HCT116 (cell line): Measurements from ENCODE around the gene CLSTN1. TPM values are rescaled to one million over a fixed set of nuclear protein-coding genes. Genes with fewer than 3 reads are reported as not detected.

ENCODE experiments used
- ATAC-seq: fragments of 200-7000 bp; cut with Tn5 transposase; 2 replicates; pipeline ENCODE4 v1.9.1; 2020; ENCODE audit warnings: mild to moderate bottlenecking, moderate library complexity
- BruUV-seq: library from RNA; stranded (reverse); fragments of 400-500 nt; replicated peaks from 2 replicates; lab custom pipeline; 2021; lab: Mats Ljungman, UMichigan
- CTCF ChIA-PET: fragments of 300-600 bp; sonication (Branson Sonifier 250); formaldehyde crosslinking; loops from one replicate; lab custom pipeline; 2021; ENCODE audit warnings: antibody characterized with exemption; lab: Charles Lee
- POLR2A ChIA-PET: fragments of 300-600, 350-600 bp; sonication (Branson Sonifier 250); formaldehyde crosslinking; loops from one replicate; lab custom pipeline; 2021; ENCODE audit warnings: antibody characterized with exemption; lab: Charles Lee
- RAD21 ChIA-PET, 2 experiments: fragments of 300-600 bp; sonication (Branson Sonifier 250); formaldehyde crosslinking; loops; one replicate each; lab custom pipeline; 2023; ENCODE audit warnings: low total read pairs in 2 of 2; ENCODE audit not compliant: uncharacterized antibody in 2 of 2, unreplicated experiment in 2 of 2, low non-redundant PET in 1 of 2; lab: Charles Lee
- DNase-seq: peaks from one replicate; pipeline ENCODE4 v3.0.0-alpha.2; 2010; ENCODE audit warnings: low read depth, low spot score
- H2AFZ ChIP-seq: fragments of 200-600 bp; shearing (Covaris generic), sonication (generic); 2 replicates; pipeline ENCODE4 v1.6.1; 2017; ENCODE audit warnings: low read depth, mixed run types, mixed read lengths, antibody characterized with exemption, low read length; ENCODE audit not compliant: poor library complexity, severe bottlenecking
- H3K27ac ChIP-seq: 2 replicates; pipeline ENCODE4 v1.5.1; 2012; ENCODE audit warnings: low read depth, low read length
- H3K27me3 ChIP-seq: fragments of 200-600 bp; sonication (generic); 2 replicates; pipeline ENCODE4 v1.6.1; 2016; ENCODE audit warnings: mixed run types, low read length, mixed read lengths; ENCODE audit not compliant: insufficient read depth
- H3K36me3 ChIP-seq, 2 experiments: fragments of 200-500 bp in 1 of 2; fragments of 200-600 bp in 1 of 2; sonication (Bioruptor generic) in 1 of 2; sonication (generic) in 1 of 2; 2 replicates each; pipeline versions ENCODE4 v1.5.1 to v1.6.1; 2014 to 2016; ENCODE audit warnings: low read length in 2 of 2, inconsistent platforms in 1 of 2, mixed read lengths in 1 of 2, mixed run types in 1 of 2; ENCODE audit not compliant: insufficient read depth in 2 of 2, control insufficient read depth in 1 of 2
- H3K4me1 ChIP-seq, 2 experiments: fragments of 200-600 bp in 1 of 2; sonication (generic) in 1 of 2; 2 replicates each; pipeline versions ENCODE4 v1.5.1 to v1.6.1; 2012 to 2017; ENCODE audit warnings: low read length in 2 of 2, inconsistent platforms in 1 of 2, mild to moderate bottlenecking in 1 of 2, mixed read lengths in 1 of 2, mixed run types in 1 of 2, moderate library complexity in 1 of 2; ENCODE audit not compliant: insufficient read depth in 2 of 2, control insufficient read depth in 1 of 2
- H3K4me2 ChIP-seq: fragments of 200-600 bp; sonication (generic); 2 replicates; pipeline ENCODE4 v1.6.1; 2017; ENCODE audit warnings: mixed run types, low read length, mixed read lengths
- H3K4me3 ChIP-seq, 2 experiments: fragments of 200-600 bp in 1 of 2; sonication (generic) in 1 of 2; replicated peaks in 1 of 2; 2 replicates each; pipeline ENCODE4 v1.5.1; 2011 to 2016; ENCODE audit warnings: low read length in 2 of 2, control low read depth in 1 of 2, low read depth in 1 of 2, mild to moderate bottlenecking in 1 of 2, mixed read lengths in 1 of 2, mixed run types in 1 of 2
- H3K79me2 ChIP-seq: fragments of 200-600 bp; sonication (generic); 2 replicates; pipeline ENCODE4 v1.6.1; 2017; ENCODE audit warnings: mild to moderate bottlenecking, mixed run types, low read length, moderate library complexity, mixed read lengths; ENCODE audit not compliant: insufficient read depth
- H3K9ac ChIP-seq: fragments of 200-600 bp; sonication (generic); 2 replicates; pipeline ENCODE4 v1.6.1; 2016; ENCODE audit warnings: low read length, mixed read lengths
- H3K9me2 ChIP-seq: fragments of 200-600 bp; sonication (generic), shearing (Covaris generic); 2 replicates; pipeline ENCODE4 v1.6.1; 2017; ENCODE audit warnings: mixed run types, mild to moderate bottlenecking, moderate library complexity; ENCODE audit not compliant: insufficient read depth
- H3K9me3 ChIP-seq, 2 experiments: fragments of 200-500 bp in 1 of 2; fragments of 200-600 bp in 1 of 2; sonication (Bioruptor generic) in 1 of 2; sonication (generic) in 1 of 2; 2 replicates each; pipeline ENCODE4 v1.6.1; 2014 to 2017; ENCODE audit warnings: low read length in 2 of 2, mixed read lengths in 2 of 2, inconsistent platforms in 1 of 2, low read depth in 1 of 2, mild to moderate bottlenecking in 1 of 2, mixed run types in 1 of 2, moderate library complexity in 1 of 2; ENCODE audit not compliant: control insufficient read depth in 1 of 2, insufficient read depth in 1 of 2
- H4K20me1 ChIP-seq: fragments of 200-600 bp; sonication (generic), shearing (Covaris generic); 2 replicates; pipeline ENCODE4 v1.6.1; 2017; ENCODE audit warnings: mixed run types, mild to moderate bottlenecking, moderate library complexity; ENCODE audit not compliant: insufficient read depth
- ATF3 ChIP-seq: IDR thresholded peaks from 2 replicates; pipeline ENCODE4 v1.6.1; 2012
- CBX3 ChIP-seq: IDR thresholded peaks from 2 replicates; pipeline ENCODE4 v1.6.1; 2012; ENCODE audit warnings: low read depth
- CTCF ChIP-seq, 3 experiments: fragments of 200-600 bp in 1 of 3; sonication (generic) in 1 of 3; IDR thresholded peaks in 2 of 3; conservative IDR thresholded peaks in 1 of 3; 2 replicates each; pipeline ENCODE4 v1.5.1; 2012 to 2017; ENCODE audit warnings: low read depth in 2 of 3, low read length in 2 of 3, antibody characterized with exemption in 1 of 3, borderline replicate concordance in 1 of 3, control low read depth in 1 of 3, mild to moderate bottlenecking in 1 of 3, mixed read lengths in 1 of 3, mixed run types in 1 of 3, moderate library complexity in 1 of 3; ENCODE audit not compliant: insufficient read depth in 1 of 3
- EGR1 ChIP-seq: IDR thresholded peaks from 2 replicates; pipeline ENCODE4 v1.6.1; 2012; ENCODE audit warnings: low read depth
- ELF1 ChIP-seq: IDR thresholded peaks from 2 replicates; pipeline ENCODE4 v1.6.1; 2012; ENCODE audit warnings: low read depth, borderline replicate concordance
- FOSL1 ChIP-seq: IDR thresholded peaks from 2 replicates; pipeline ENCODE4 v1.6.1; 2012; ENCODE audit warnings: low read depth
- JUND ChIP-seq: IDR thresholded peaks from 2 replicates; pipeline ENCODE4 v1.6.1; 2012
- POLR2A ChIP-seq: IDR thresholded peaks from 2 replicates; pipeline ENCODE4 v1.7.0; 2011; ENCODE audit warnings: borderline replicate concordance; ENCODE audit not compliant: insufficient read depth, insufficient read length; ENCODE audit errors: extremely low read depth
- POLR2AphosphoS5 ChIP-seq: IDR thresholded peaks from 2 replicates; pipeline ENCODE4 v1.6.1; 2011; ENCODE audit warnings: mild to moderate bottlenecking, low read depth, low read length, moderate library complexity
- SIN3A ChIP-seq: IDR thresholded peaks from 2 replicates; pipeline ENCODE4 v1.6.1; 2012; ENCODE audit warnings: low read depth
- SRF ChIP-seq: IDR thresholded peaks from 2 replicates; pipeline ENCODE4 v1.6.1; 2012; ENCODE audit warnings: low read depth
- ZBTB33 ChIP-seq: IDR thresholded peaks from 2 replicates; pipeline ENCODE4 v1.6.1; 2011; ENCODE audit warnings: mild to moderate bottlenecking, low read length, moderate library complexity; ENCODE audit not compliant: insufficient replicate concordance; ENCODE audit errors: extremely low read depth
- ZFX ChIP-seq: fragments of 450-650 bp; IDR thresholded peaks from 2 replicates; pipeline ENCODE4 v1.6.1; 2017
- ZNF274 ChIP-seq: fragments of 200-500 bp; sonication (Bioruptor generic); IDR thresholded peaks from 2 replicates; pipeline ENCODE4 v1.6.1; 2014; ENCODE audit warnings: mild to moderate bottlenecking, low read depth, low read length, inconsistent platforms
- intact Hi-C: fragments of 100-400 bp; cut with micrococcal nuclease; formaldehyde crosslinking; loops from 2 replicates; pipeline ENCODE4 v1.10.0; 2022
- total RNA-seq: library from RNA; stranded (reverse); gene quantifications from one replicate; pipeline ENCODE4 v1.2.1, GENCODE V29; 2021; ENCODE audit not compliant: unreplicated experiment

The CLSTN1 gene
- total RNA-seq, 1 experiment from 2014 or later, result 113 TPM

DNA sequence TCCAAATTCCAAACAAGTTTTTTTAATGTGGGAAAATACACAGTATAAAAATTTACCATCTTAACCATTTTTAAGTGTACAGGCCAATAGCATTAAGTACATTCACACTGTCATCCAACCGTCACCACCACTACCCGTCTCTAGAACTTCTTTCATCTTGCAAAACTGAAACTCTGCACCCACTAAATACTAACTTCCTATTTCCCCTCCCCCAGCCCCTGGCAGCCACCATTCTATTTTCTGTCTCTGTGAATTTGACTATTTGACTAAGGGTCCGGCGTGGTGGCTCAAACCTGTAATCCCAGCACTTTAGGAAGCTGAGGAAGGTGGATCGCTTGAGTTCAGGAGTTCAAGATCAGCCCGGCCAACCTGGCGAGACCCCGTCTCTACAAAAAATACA lies 36.1 kb downstream of the CLSTN1 start:
- Histone ChIP-seq H3K4me2 (no peak overlapping the region), H3K79me2 (peaks cover 79% of the 10 kb centered on the region), H3K27ac (no peak overlapping the region), H4K20me1 (peaks cover 3% of the 10 kb centered on the region; the same call in 1 of the 2 replicates), H3K4me3 (no peak overlapping the region), H3K9ac (no peak overlapping the region), H3K27me3 (no peaks in the 10 kb centered on the region), H3K36me3 (no peaks in the 10 kb centered on the region), H3K4me1 (peaks cover 14 to 18% of the 10 kb centered on the region in 2 experiments; a peak in 3 of 4 replicates), H2AFZ (no peak overlapping the region), H3K9me3 (no peaks in the 10 kb centered on the region), H3K9me2 (no peaks in the 10 kb centered on the region)
- ChIA-PET POLR2A (no interaction called here), RAD21 (no interaction called here), CTCF (no interaction called here)
- TF ChIP-seq CTCF (IDR thresholded peaks at IDR 0.05 in 2 of 3, conservative IDR thresholded peaks at IDR 0.05 in 1 of 3; ENCODE audit: borderline replicate concordance in 1 of 3, insufficient read depth in 1 of 3, low read depth in 2 of 3, low read length in 2 of 3) (no peak), EGR1 (no peak), CBX3 (no peak), POLR2A (no peak), ZNF274 (no peak), SIN3A (no peak), SRF (no peak), FOSL1 (no peak), ATF3 (no peak), ZBTB33 (no peak), ZFX (no peak), JUND (no peak), ELF1 (no peak), POLR2AphosphoS5 (no peak)
- BruUV-seq, result no TSS peak
- no peak for ATAC-seq
- DNase-seq, result no peak
- intact Hi-C loops, result no loop called here
